K562 (cell line): ENCODE measurements around the gene OGFR. TPM values are rescaled to one million over a fixed set of nuclear protein-coding genes. Genes with fewer than 3 reads are reported as not detected.

ENCODE experiments used
- ATAC-seq: fragments of 200-7000 bp; cut with Tn5 transposase; 3 replicates; pipeline ENCODE4 v1.9.1; 2020; ENCODE audit warnings: moderate library complexity
- BruUV-seq: library from RNA; stranded (reverse); fragments of 400-500 nt; replicated peaks from 2 replicates; lab custom pipeline; 2021; lab: Mats Ljungman, UMichigan
- CTCF ChIA-PET: fragments of 300-600 bp; formaldehyde crosslinking; extraction: SDS; loops from one replicate; lab custom pipeline; 2021; ENCODE audit warnings: low intra/inter-chr PET ratio; lab: Yijun Ruan, JAX
- POLR2A ChIA-PET: fragments of 300-600, 350-650 bp; sonication (Branson Sonifier 250); formaldehyde crosslinking; extraction: SDS; loops from one replicate; lab custom pipeline; 2021; ENCODE audit warnings: antibody characterized with exemption, inconsistent platforms; lab: Yijun Ruan, JAX
- DNase-seq, 4 experiments: peaks; one replicate each; pipeline versions ENCODE4 v3.0.0 to v3.0.0-alpha.2; 2011 to 2018; ENCODE audit warnings: low spot score in 3 of 4, mixed read lengths in 3 of 4; ENCODE audit errors: extremely low read depth in 1 of 4
- FAIRE-seq: peaks from 2 replicates; lab custom pipeline; 2011; peaks lifted over from hg19 to GRCh38; lab: Jason Lieb, UNC
- H2AFZ ChIP-seq: 2 replicates; pipeline ENCODE4 v1.6.0; 2011; ENCODE audit warnings: low read depth, low read length, control low read depth, inconsistent platforms
- H3K27ac ChIP-seq: fragments of 200-600 bp; 3 replicates; pipeline ENCODE4 v1.8.0; 2011; ENCODE audit warnings: low read depth, mild to moderate bottlenecking, control low read depth, inconsistent platforms, low read length, moderate library complexity, mixed read lengths; ENCODE audit errors: extremely low read depth
- H3K27me3 ChIP-seq, 2 experiments: fragments of 300-600 bp in 1 of 2; 2 replicates in 1 of 2; 3 replicates in 1 of 2; pipeline versions ENCODE4 v1.6.0 to v1.8.0; 2011; ENCODE audit warnings: inconsistent platforms in 2 of 2, low read length in 2 of 2, mild to moderate bottlenecking in 1 of 2, mixed read lengths in 1 of 2, moderate library complexity in 1 of 2; ENCODE audit not compliant: control insufficient read depth in 2 of 2, insufficient read depth in 2 of 2
- H3K36me3 ChIP-seq: fragments of 300-600 bp; 3 replicates; pipeline ENCODE4 v1.8.0; 2011; ENCODE audit warnings: mild to moderate bottlenecking, low read length, inconsistent platforms; ENCODE audit not compliant: control insufficient read depth, insufficient read depth
- H3K4me1 ChIP-seq, 2 experiments: fragments of 200-600 bp in 1 of 2; replicated peaks in 1 of 2; 2 replicates in 1 of 2; 3 replicates in 1 of 2; pipeline versions ENCODE4 v1.5.1 to v1.8.0; 2011; ENCODE audit warnings: inconsistent platforms in 2 of 2, low read length in 2 of 2, mild to moderate bottlenecking in 1 of 2, mixed read lengths in 1 of 2, moderate library complexity in 1 of 2; ENCODE audit not compliant: control insufficient read depth in 2 of 2, insufficient read depth in 2 of 2
- H3K4me2 ChIP-seq: 2 replicates; pipeline ENCODE4 v1.6.1; 2011; ENCODE audit warnings: low read length, control low read depth, inconsistent platforms, mixed read lengths; ENCODE audit not compliant: insufficient read depth
- H3K4me3 ChIP-seq: fragments of 200-600 bp; sonication (generic), shearing (Covaris generic); 2 replicates; pipeline ENCODE4 v1.5.1; 2016; ENCODE audit warnings: control low read depth, inconsistent platforms
- H3K79me2 ChIP-seq: fragments of 200-600 bp; 3 replicates; pipeline ENCODE4 v1.8.0; 2011; ENCODE audit warnings: low read length, inconsistent platforms; ENCODE audit not compliant: control insufficient read depth, insufficient read depth
- H3K9ac ChIP-seq, 2 experiments: 2 replicates each; pipeline versions ENCODE4 v1.6.0 to v1.6.1; 2011; ENCODE audit warnings: low read depth in 2 of 2, low read length in 2 of 2, control low read depth in 1 of 2, inconsistent platforms in 1 of 2, mild to moderate bottlenecking in 1 of 2, mixed read lengths in 1 of 2; ENCODE audit not compliant: insufficient read depth in 1 of 2
- H3K9me1 ChIP-seq: one replicate; pipeline ENCODE4 v1.6.0; 2011; ENCODE audit warnings: inconsistent platforms, mild to moderate bottlenecking, low read length, moderate library complexity; ENCODE audit not compliant: control insufficient read depth, insufficient read depth
- H3K9me3 ChIP-seq: replicated peaks from 2 replicates; pipeline ENCODE4 v1.5.1; 2011; ENCODE audit warnings: low read depth, low read length, inconsistent platforms; ENCODE audit not compliant: control insufficient read depth, insufficient read depth
- H4K20me1 ChIP-seq: replicated peaks from 2 replicates; pipeline ENCODE4 v1.6.1; 2011; ENCODE audit warnings: low read length, inconsistent platforms, mixed read lengths; ENCODE audit not compliant: control insufficient read depth, insufficient read depth
- ARHGAP35 ChIP-seq: fragments of 450-650 bp; IDR thresholded peaks from 2 replicates; pipeline ENCODE4 v1.6.1; 2018; ENCODE audit not compliant: partially characterized antibody
- EGR1 ChIP-seq: fragments of 450-650 bp; conservative IDR thresholded peaks from 2 replicates; pipeline ENCODE4 v1.6.1; 2017; ENCODE audit warnings: mild to moderate bottlenecking
- ZFP36 ChIP-seq: fragments of 150-350 bp; IDR thresholded peaks from 2 replicates; pipeline ENCODE4 v1.6.1; 2018; ENCODE audit warnings: low read length, low read depth; ENCODE audit not compliant: partially characterized antibody
- WGBS: fragments of 100-300 bp; shearing (Covaris generic); methylation state at CpG from one replicate; pipeline ENCODE4 v1.1.6; 2016; ENCODE audit warnings: low coverage, mixed read lengths; ENCODE audit not compliant: insufficient coverage; ENCODE audit errors: missing lambda C conversion rate; 5-methylcytosine and 5-hydroxymethylcytosine counted together
- in situ Hi-C: fragments of 300-500 bp; cut with MboI; formaldehyde crosslinking; loops from 4 replicates; pipeline ENCODE4 v1.15.0; 2018; ENCODE audit warnings: inconsistent platforms, mixed read lengths
- intact Hi-C: fragments of 100-400 bp; cut with micrococcal nuclease; formaldehyde crosslinking; loops from 2 replicates; pipeline ENCODE4 v1.14.2; 2022
- polyA plus RNA-seq, 8 experiments: library from polyadenylated mRNA; depleted of rRNA in 4 of 8; stranded (reverse) in 5 of 8; unstranded in 3 of 8; fragments of >200 nt; fragmentation: Nextera tagmentation in 2 of 8; fragmentation: Illumina TruSeq in 1 of 8; extraction: Ambion mirVana in 2 of 8; extraction: Trizol in 1 of 8; gene quantifications; 2 replicates each; pipeline versions ENCODE4 v1.2.1 to v1.2.3, GENCODE V29; 2011 to 2014; ENCODE audit warnings: inconsistent platforms in 1 of 8, missing spikeins in 1 of 8
- total RNA-seq, 7 experiments: library from RNA; depleted of rRNA in 6 of 7; stranded (reverse); fragments of >200 nt in 6 of 7; fragmentation: Illumina TruSeq in 2 of 7; extraction: Trizol in 2 of 7; gene quantifications; 2 replicates each; pipeline versions ENCODE4 v1.2.1 to v1.2.3, GENCODE V29; 2011 to 2021; ENCODE audit warnings: low replicate concordance in 1 of 7

OGFR gene
- total and polyA plus RNA-seq, 9 of the 15 experiments (the other 6 are each of a cell fraction or from before 2014, with no cell fraction given): 0.39 to 56.3 (median 17.5) TPM

DNA sequence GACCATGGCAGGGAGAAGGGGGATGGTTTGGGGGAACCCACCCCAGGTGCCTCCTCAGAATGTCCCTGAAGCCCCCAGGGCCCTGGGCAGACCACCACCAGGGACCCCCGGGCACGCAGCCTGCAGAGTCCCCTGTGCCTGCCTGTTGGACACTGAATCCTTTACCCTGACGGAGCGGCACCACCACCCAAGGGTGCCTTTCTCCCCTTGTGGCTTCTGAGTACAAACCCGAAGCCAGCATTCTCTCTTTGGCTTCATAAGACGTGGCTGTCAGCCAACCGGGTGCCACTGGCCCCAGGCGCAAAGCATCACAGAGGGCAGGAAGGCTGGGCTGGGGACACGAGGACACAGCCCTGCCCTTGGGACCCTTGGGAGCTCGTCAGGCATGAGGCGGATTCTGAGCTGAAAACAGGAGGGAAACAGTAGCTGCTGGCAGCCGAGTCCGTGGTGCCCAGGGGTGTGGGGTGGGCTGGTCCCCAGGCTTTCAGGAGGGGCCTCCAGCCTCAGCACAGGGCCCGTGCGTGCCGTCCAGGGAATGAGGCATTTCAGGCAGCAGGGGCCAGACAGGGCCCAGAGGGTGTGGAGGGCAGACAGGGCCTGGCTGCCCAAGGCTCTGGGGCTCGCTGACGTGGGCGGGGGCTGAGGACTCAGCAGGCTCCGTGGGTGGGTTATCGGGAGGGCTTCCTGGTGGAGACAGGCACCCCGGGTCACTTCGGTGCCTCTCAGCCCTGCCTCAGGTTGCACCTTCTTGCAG, 15.8 kb downstream of the OGFR start:
- in situ Hi-C loops: loop anchor here (10.0 kb wide), 1 partner anchor 194 kb away; no protein-coding TSS in a partner anchor
- ATAC-seq: no peak
- ChIA-PET CTCF (no interaction called here), POLR2A (no interaction called here)
- Histone ChIP-seq H2AFZ (no peak overlapping the region), H4K20me1 (peaks cover 9% of the 10 kb centered on the region; the same call in 1 of the 2 replicates), H3K79me2 (no peaks in the 10 kb centered on the region), H3K9me1 (no peaks in the 10 kb centered on the region), H3K27me3 (peaks cover 0 to 10% of the 10 kb centered on the region in 2 experiments; a peak in 3 of 5 replicates), H3K36me3 (no peaks in the 10 kb centered on the region), H3K4me3 (no peak overlapping the region), H3K9ac (no peak overlapping the region), H3K4me1 (peaks cover 14 to 100% of the 10 kb centered on the region in 2 experiments), H3K27ac (no peak overlapping the region), H3K9me3 (no peaks in the 10 kb centered on the region), H3K4me2 (no peak overlapping the region)
- no peak for FAIRE-seq
- peak; percentile 29 for TF ChIP-seq ZFP36
- peak; percentile 72 for TF ChIP-seq EGR1
- no peak for TF ChIP-seq ARHGAP35
- BruUV-seq: no TSS peak
- intact Hi-C loops: loop anchor here (10.0 kb wide), 1 partner anchor 54 kb away; no protein-coding TSS in a partner anchor
- DNase-seq: peak in 1 of 4 experiments; percentile 34
- WGBS: 21% methylated on average over 23 of the region's 23 CpGs
